HG03457 (cell line): ENCODE measurements around the gene NTN5.

ENCODE experiments used
- ATAC-seq: cut with Tn5 transposase; IDR thresholded peaks from one replicate; pipeline ENCODE4 v1.9.1; 2021; ENCODE audit warnings: moderate number of reproducible peaks; ENCODE audit not compliant: unreplicated experiment

NTN5 gene

GRCh38 chr19:48616041-48616436 lies 56.8 kb downstream of the NTN5 start:
- no peak for ATAC-seq

GRCh38 chr19:48615231-48616040 lies 57.4 kb downstream of the NTN5 start:
- no peak for ATAC-seq

- no peak for ATAC-seq
Measured at GRCh38 chr19:48614436-48615230, 58.2 kb downstream of the NTN5 start, which contains the start of gene FAM83E. Gene FAM83E (minus strand): TSS chr19:48615076. CDS start chr19:48613372, 1,704 bp downstream.

GRCh38 chr19:48613852-48614435 lies 58.9 kb downstream of the NTN5 start:
- no peak for ATAC-seq

- ATAC-seq, result no peak
Measured at GRCh38 chr19:48613024-48613851, 59.6 kb downstream of the NTN5 start.

- ATAC-seq, result no peak
Measured at GRCh38 chr19:48611872-48612271, 60.9 kb downstream of the NTN5 start.
